ENCODE results near the gene KCTD1.

Gene KCTD1

DNA sequence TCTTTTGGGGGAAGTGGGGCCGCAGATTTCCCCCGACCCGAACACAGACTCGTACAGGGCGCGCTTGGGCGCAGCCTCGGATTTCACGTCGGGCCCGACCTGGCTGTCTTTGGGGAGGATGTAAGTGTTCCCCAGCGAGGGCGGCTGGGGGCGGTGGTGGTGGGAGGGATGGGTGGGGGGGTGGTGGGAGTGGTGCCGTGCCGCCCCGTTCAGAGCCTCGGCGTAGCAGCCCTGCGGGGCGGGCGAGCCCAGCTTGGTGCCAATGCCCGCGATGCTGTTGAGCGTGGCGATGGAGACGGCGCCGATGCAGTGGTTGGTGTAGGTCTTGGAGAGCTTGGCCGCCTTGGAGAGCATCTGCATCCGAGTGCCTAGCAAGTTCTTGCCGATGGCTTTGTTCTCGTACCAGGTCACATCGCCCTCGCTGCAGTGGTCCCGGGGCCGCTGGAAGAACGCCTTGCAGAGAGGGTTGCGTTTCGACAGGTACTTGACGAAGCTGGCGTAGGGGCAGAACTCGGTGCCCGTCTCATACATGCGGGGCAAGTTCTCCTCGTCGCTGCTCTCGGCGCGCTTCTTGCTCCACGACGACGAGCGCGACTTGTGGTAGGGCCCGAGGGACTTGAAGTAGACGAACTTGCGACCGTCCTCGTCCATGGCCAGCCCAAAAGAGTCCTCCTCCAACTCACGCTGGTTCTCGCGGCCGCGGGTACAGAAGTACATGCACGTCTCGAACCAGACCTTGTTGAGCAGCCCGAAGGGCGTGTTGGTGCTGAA lies 1.3 kb downstream of the KCTD1 start:
- H3K36me3 ChIP-seq (ENCODE audit: control insufficient read depth in 1 of 2, insufficient read depth in 2 of 2, low read length in 2 of 2) = no peaks in the 10 kb centered on the region
- H3K9me3 ChIP-seq (ENCODE audit: control insufficient read depth in 1 of 2, low read length in 2 of 2) = no peaks in the 10 kb centered on the region
- H3K27me3 ChIP-seq (ENCODE audit: low read depth, low read length) = peaks cover 4% of the 10 kb centered on the region
- peaks cover 0 to 28% of the 10 kb centered on the region in 2 donors for H3K4me1 ChIP-seq (ENCODE audit: control insufficient read depth in 1 of 2, insufficient read depth in 2 of 2, low read length in 2 of 2)
- peak overlapping the region; percentile 63 to 81 for H3K4me3 ChIP-seq (ENCODE audit: low read depth in 1 of 2, low read length in 2 of 2)
- H3K27ac ChIP-seq (ENCODE audit: low read length) = no peak overlapping the region

DNA sequence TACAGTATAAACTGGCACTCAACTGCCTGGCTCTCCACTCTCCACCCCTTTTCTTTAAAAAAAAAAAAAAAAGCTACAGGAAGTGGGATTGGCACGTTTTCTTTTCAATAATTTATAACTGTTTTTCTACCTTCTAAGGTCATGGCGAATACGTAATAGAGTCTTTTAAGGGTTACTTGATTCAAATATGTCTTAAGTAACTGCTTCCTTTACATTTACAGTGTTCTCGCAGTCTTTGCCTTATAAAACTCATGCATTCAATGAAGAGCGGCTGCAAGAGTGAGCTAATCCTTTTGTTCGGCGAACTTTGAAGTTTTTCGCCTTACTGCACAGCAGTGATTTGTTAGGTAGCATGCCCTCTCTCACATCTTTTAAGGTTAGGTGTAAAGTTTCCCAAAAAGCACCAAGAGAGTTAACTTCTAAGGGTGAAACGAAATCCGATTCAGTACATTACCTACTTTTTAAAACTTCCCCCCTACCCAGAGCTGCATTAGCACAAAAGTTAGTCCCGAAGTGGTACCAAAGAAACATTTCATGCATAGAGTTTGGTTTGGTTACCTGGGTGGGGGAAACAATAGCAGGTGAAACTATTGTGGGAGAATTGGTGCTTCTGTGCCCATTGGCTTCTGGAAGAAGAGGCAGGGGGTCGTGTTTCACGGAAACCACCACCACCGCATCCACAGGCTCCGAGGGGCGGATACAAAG lies 2.0 kb downstream of the KCTD1 start:
- H3K4me3 ChIP-seq (ENCODE audit: low read depth in 1 of 2, low read length in 2 of 2) = peak overlapping the region; percentile 19 to 26
- H3K36me3 ChIP-seq (ENCODE audit: control insufficient read depth in 1 of 2, insufficient read depth in 2 of 2, low read length in 2 of 2) = no peaks in the 10 kb centered on the region
- H3K4me1 ChIP-seq (ENCODE audit: control insufficient read depth in 1 of 2, insufficient read depth in 2 of 2, low read length in 2 of 2) = peaks cover 0 to 28% of the 10 kb centered on the region in 2 donors
- H3K9me3 ChIP-seq (ENCODE audit: control insufficient read depth in 1 of 2, low read length in 2 of 2) = no peaks in the 10 kb centered on the region
- no peak overlapping the region for H3K27ac ChIP-seq (ENCODE audit: low read length)
- no peaks in the 10 kb centered on the region for H3K27me3 ChIP-seq (ENCODE audit: low read depth, low read length)

DNA sequence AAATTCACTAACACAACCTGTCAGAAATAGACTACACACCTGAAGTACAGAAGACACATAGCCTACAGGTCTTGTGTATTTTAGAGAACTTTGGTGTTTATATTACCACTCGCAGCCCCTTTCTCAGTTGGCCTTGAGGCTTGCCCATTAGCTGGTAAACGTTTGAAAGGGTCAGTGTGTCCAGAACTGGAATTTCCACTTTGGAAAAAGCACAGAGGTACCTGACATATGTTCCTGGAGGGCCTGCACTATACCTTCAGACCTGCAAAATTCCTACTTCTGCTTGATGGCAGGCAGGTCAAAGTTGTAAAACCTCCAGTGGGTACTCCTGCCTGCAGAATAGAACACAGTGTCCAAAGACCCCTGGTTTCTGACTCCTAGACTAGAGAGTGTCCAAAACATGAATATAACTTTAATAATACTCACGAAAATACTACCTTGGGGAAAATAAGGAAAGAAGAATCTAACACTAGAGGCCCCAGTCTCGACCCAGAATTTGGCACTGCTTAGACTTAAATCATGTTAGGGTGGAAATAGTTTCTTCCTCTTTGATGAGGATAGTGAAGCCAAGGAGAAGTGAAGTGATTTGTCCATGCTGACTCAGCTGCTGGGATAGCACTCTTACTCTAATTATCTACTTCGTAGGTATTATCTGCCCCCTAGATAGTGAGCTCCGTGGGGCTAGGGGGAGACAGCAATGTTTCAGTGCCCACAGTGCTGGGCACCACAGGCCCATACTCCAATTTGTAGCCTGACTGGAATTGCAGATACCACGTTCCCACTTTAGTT lies 2.8 kb downstream of the KCTD1 start:
- no peak overlapping the region for H3K27ac ChIP-seq (ENCODE audit: low read length)
- peaks cover 0 to 21% of the 10 kb centered on the region in 2 donors for H3K4me1 ChIP-seq (ENCODE audit: control insufficient read depth in 1 of 2, insufficient read depth in 2 of 2, low read length in 2 of 2)

DNA sequence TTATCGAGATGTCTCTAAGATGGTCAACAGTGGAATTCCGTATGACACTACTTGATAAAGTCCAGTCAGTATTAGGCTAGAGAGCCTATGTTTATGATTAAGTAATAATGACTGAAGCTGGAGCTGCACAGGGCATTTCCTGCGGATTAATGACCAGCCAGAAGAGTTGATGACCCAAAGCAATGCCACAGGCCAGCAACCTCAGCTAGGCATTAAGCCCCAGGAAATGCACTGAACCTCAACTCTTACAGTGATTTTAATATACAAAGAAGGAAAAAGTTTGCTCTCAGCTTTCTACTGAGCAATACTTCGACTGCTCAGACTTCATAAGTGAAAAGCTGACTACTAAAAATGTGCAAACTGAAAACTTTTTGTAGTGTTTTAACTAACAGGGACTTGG lies 3.9 kb downstream of the KCTD1 start:
- no peaks in the 10 kb centered on the region for H3K9me3 ChIP-seq (ENCODE audit: control insufficient read depth in 1 of 2, low read length in 2 of 2)
- H3K4me3 ChIP-seq (ENCODE audit: low read depth in 1 of 2, low read length in 2 of 2) = no peak overlapping the region
- H3K36me3 ChIP-seq (ENCODE audit: control insufficient read depth in 1 of 2, insufficient read depth in 2 of 2, low read length in 2 of 2) = no peaks in the 10 kb centered on the region
- H3K27me3 ChIP-seq (ENCODE audit: low read depth, low read length) = no peaks in the 10 kb centered on the region
- H3K27ac ChIP-seq (ENCODE audit: low read length) = no peak overlapping the region
- H3K4me1 ChIP-seq (ENCODE audit: control insufficient read depth in 1 of 2, insufficient read depth in 2 of 2, low read length in 2 of 2) = peaks cover 0 to 10% of the 10 kb centered on the region in 2 donors

More for the DNA sequence above, 2.8 kb downstream of the KCTD1 start:
- Histone ChIP-seq H3K27me3 (ENCODE audit: low read depth, low read length) (no peaks in the 10 kb centered on the region), H3K9me3 (ENCODE audit: control insufficient read depth in 1 of 2, low read length in 2 of 2) (no peaks in the 10 kb centered on the region), H3K4me3 (ENCODE audit: low read depth in 1 of 2, low read length in 2 of 2) (peak overlapping the region; percentile 19 to 26), H3K36me3 (ENCODE audit: control insufficient read depth in 1 of 2, insufficient read depth in 2 of 2, low read length in 2 of 2) (no peaks in the 10 kb centered on the region)

DNA sequence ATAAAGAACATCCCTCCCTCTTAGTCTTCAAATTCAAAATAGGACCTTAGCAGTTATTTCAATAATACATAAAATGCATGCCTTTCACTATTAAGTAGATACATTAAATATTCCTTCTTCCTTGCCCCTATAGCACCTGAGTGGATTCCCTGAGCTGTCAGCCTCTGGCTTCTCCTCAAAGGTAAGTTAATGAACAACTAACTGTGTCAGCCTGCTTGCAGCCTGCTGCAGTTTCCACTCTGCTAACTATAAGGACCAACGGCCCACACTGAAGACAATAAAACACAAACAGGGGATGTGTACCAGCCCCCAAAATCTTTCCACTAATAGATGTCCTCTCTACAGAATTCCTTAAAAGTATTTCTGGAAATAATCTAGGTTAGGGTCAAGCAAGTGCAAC lies 5.0 kb downstream of the KCTD1 start:
- Histone ChIP-seq H3K4me1 (ENCODE audit: control insufficient read depth in 1 of 2, insufficient read depth in 2 of 2, low read length in 2 of 2) (peaks cover 0 to 7% of the 10 kb centered on the region in 2 donors), H3K27me3 (ENCODE audit: low read depth, low read length) (no peaks in the 10 kb centered on the region), H3K4me3 (ENCODE audit: low read depth in 1 of 2, low read length in 2 of 2) (no peak overlapping the region), H3K9me3 (ENCODE audit: control insufficient read depth in 1 of 2, low read length in 2 of 2) (no peaks in the 10 kb centered on the region), H3K36me3 (ENCODE audit: control insufficient read depth in 1 of 2, insufficient read depth in 2 of 2, low read length in 2 of 2) (no peaks in the 10 kb centered on the region), H3K27ac (ENCODE audit: low read length) (no peak overlapping the region)

DNA sequence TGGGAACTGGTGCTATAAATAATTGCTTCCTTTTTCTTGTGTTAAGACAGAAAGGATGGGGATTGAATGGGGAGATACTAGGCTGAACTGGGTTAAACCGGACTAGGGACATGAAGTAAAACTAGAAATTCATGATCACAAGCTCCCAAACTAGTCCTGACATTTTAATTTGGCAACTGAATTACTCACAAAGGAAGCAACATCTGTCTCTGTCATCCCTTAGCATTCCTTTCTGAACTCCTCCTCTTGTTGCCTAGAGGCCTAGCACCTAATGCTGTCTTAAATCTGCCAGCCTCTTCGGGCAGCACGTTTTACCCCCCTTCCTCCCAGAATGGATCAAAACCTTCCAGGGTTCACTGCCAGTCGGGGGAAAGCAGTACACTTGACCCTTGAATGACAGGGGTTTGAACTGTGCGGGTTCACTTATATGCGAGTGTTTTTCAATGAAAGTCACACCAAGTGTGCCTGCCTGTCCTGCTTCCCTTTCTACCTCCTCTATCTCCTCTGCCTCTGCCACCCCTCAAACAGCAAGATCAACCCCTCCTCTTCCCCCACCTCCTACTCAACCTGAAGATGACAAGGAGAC lies 8.2 kb downstream of the KCTD1 start:
- Histone ChIP-seq H3K4me3 (ENCODE audit: low read depth in 1 of 2, low read length in 2 of 2) (no peak overlapping the region), H3K36me3 (ENCODE audit: control insufficient read depth in 1 of 2, insufficient read depth in 2 of 2, low read length in 2 of 2) (no peaks in the 10 kb centered on the region), H3K27me3 (ENCODE audit: low read depth, low read length) (no peaks in the 10 kb centered on the region), H3K27ac (ENCODE audit: low read length) (no peak overlapping the region), H3K9me3 (ENCODE audit: control insufficient read depth in 1 of 2, low read length in 2 of 2) (no peaks in the 10 kb centered on the region), H3K4me1 (ENCODE audit: control insufficient read depth in 1 of 2, insufficient read depth in 2 of 2, low read length in 2 of 2) (no peaks in the 10 kb centered on the region)

DNA sequence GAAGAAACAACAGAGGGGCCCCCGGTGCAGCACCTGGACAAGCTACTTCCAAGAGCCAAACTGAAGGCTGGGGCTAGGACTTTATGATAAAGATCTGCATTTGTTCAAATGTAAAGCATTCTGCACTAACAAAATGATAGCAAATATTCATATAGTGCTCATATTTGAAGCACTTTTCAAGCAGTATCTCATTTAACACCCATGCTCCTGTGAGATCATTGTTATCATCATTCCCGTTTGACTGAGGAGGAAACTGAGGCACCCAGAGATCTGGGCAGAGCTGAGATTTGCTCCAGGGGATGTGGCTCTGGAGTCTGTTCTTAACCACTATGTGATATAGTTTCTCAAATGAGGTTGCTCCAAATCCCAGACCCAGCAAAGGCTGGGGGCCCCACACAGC lies 9.8 kb downstream of the KCTD1 start:
- Histone ChIP-seq H3K4me3 (ENCODE audit: low read depth in 1 of 2, low read length in 2 of 2) (no peak overlapping the region), H3K27ac (ENCODE audit: low read length) (no peak overlapping the region), H3K4me1 (ENCODE audit: control insufficient read depth in 1 of 2, insufficient read depth in 2 of 2, low read length in 2 of 2) (no peaks in the 10 kb centered on the region), H3K36me3 (ENCODE audit: control insufficient read depth in 1 of 2, insufficient read depth in 2 of 2, low read length in 2 of 2) (no peaks in the 10 kb centered on the region), H3K27me3 (ENCODE audit: low read depth, low read length) (no peaks in the 10 kb centered on the region), H3K9me3 (ENCODE audit: control insufficient read depth in 1 of 2, low read length in 2 of 2) (no peaks in the 10 kb centered on the region)

DNA sequence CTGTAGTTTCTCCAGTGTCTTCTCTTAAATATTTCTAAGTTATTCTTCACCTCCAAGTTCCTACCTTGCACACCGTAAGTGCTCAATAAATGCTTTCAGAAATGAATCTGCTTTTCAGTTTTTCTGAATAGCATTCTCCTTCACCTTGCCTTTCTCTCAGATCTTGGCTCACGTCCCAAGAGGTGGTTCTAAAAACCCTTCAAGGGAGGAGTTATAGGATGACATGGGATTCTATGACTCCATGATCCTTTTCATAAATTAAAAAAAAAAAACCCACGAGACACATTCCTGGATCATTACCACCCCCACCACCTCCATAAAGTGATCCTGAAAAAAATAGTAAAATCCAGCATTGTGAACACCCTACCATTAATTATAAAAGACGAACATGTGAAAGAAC lies 11.7 kb downstream of the KCTD1 start:
- Histone ChIP-seq H3K4me1 (ENCODE audit: control insufficient read depth in 1 of 2, insufficient read depth in 2 of 2, low read length in 2 of 2) (no peaks in the 10 kb centered on the region), H3K9me3 (ENCODE audit: control insufficient read depth in 1 of 2, low read length in 2 of 2) (no peaks in the 10 kb centered on the region), H3K36me3 (ENCODE audit: control insufficient read depth in 1 of 2, insufficient read depth in 2 of 2, low read length in 2 of 2) (no peaks in the 10 kb centered on the region), H3K27me3 (ENCODE audit: low read depth, low read length) (no peaks in the 10 kb centered on the region), H3K27ac (ENCODE audit: low read length) (no peak overlapping the region), H3K4me3 (ENCODE audit: low read depth in 1 of 2, low read length in 2 of 2) (no peak overlapping the region)

DNA sequence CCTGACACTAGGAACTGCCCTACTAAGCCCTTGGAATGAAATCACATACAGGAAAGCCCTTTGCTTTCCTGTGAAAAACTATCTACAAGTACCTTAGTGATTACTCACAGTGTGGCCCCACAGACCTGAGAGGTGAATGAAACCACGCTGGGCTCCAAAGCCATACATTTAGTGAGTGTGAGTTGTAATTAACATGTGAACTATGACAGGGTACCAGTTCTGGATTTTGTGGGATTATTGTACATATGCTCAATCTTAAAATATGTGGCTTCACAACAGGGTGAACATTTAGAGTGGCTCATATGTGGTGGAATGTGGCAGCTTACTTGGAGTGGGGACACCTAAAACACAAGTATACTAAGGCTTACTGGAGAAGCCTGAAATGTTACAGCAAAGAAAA lies 12.3 kb downstream of the KCTD1 start:
- no peaks in the 10 kb centered on the region for H3K36me3 ChIP-seq (ENCODE audit: control insufficient read depth in 1 of 2, insufficient read depth in 2 of 2, low read length in 2 of 2)
- H3K27me3 ChIP-seq (ENCODE audit: low read depth, low read length) = no peaks in the 10 kb centered on the region
- H3K9me3 ChIP-seq (ENCODE audit: control insufficient read depth in 1 of 2, low read length in 2 of 2) = no peaks in the 10 kb centered on the region
- no peak overlapping the region for H3K27ac ChIP-seq (ENCODE audit: low read length)
- no peak overlapping the region for H3K4me3 ChIP-seq (ENCODE audit: low read depth in 1 of 2, low read length in 2 of 2)
- H3K4me1 ChIP-seq (ENCODE audit: control insufficient read depth in 1 of 2, insufficient read depth in 2 of 2, low read length in 2 of 2) = no peaks in the 10 kb centered on the region

DNA sequence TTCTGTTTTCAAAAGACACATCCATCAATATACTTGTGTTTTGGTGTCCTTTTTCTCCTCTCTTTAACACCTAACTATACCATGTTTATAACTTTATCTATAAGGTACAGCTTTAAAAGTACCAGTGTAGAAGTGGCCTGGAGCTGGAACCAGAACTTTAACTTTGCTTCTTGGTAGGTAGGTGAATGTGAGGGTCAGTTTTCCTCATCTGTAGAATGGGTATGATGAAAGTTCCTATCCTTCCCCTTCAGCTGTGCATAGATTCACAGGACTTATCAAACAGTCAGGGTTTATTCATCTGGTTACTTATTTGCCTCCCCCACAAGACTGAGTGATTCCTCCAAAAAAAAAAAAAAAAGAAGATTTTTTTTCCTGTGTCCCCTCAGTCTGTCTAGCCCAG lies 12.7 kb downstream of the KCTD1 start:
- H3K9me3 ChIP-seq (ENCODE audit: control insufficient read depth in 1 of 2, low read length in 2 of 2) = no peaks in the 10 kb centered on the region
- H3K27me3 ChIP-seq (ENCODE audit: low read depth, low read length) = no peaks in the 10 kb centered on the region
- H3K4me3 ChIP-seq (ENCODE audit: low read depth in 1 of 2, low read length in 2 of 2) = no peak overlapping the region
- no peaks in the 10 kb centered on the region for H3K36me3 ChIP-seq (ENCODE audit: control insufficient read depth in 1 of 2, insufficient read depth in 2 of 2, low read length in 2 of 2)
- H3K27ac ChIP-seq (ENCODE audit: low read length) = no peak overlapping the region
- H3K4me1 ChIP-seq (ENCODE audit: control insufficient read depth in 1 of 2, insufficient read depth in 2 of 2, low read length in 2 of 2) = no peaks in the 10 kb centered on the region

Measured in muscle layer of duodenum (tissue), 2 donors.